ENCODE data around the gene ALPK1.

DNA sequence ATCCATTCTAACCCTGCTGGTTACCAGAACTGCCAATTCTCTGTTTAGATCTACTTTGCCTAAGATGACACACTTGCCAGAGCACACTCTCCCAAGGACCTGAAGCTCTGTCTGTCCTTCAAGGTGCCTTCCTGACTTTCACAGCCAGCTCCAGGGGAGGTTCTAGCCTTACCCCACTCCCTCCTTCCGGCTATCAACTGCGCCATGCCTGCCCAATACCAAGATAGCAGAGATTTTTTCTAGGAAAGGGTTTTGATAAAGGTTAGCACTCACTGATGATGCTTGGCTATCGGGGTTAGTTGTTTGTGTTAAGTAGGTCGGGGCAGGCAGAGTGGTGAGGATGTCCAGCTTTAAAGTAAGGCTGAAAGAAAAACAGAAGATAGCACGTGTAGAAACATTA is 14.3 kb downstream of the ALPK1 start:
- no peak for TF ChIP-seq REST (IDR thresholded peaks at IDR 0.05; ENCODE audit: insufficient read depth in 1 of 2, low read depth in 2 of 2, low read length in 2 of 2)
- no peak for TF ChIP-seq POLR2AphosphoS5 (IDR thresholded peaks at IDR 0.05; ENCODE audit: low read depth, low read length)
- no peak for TF ChIP-seq SIN3A (IDR thresholded peaks at IDR 0.05; ENCODE audit: borderline replicate concordance, insufficient read depth, low read length)
